ENCODE measurements around the gene SYT3.

SYT3 gene

DNA sequence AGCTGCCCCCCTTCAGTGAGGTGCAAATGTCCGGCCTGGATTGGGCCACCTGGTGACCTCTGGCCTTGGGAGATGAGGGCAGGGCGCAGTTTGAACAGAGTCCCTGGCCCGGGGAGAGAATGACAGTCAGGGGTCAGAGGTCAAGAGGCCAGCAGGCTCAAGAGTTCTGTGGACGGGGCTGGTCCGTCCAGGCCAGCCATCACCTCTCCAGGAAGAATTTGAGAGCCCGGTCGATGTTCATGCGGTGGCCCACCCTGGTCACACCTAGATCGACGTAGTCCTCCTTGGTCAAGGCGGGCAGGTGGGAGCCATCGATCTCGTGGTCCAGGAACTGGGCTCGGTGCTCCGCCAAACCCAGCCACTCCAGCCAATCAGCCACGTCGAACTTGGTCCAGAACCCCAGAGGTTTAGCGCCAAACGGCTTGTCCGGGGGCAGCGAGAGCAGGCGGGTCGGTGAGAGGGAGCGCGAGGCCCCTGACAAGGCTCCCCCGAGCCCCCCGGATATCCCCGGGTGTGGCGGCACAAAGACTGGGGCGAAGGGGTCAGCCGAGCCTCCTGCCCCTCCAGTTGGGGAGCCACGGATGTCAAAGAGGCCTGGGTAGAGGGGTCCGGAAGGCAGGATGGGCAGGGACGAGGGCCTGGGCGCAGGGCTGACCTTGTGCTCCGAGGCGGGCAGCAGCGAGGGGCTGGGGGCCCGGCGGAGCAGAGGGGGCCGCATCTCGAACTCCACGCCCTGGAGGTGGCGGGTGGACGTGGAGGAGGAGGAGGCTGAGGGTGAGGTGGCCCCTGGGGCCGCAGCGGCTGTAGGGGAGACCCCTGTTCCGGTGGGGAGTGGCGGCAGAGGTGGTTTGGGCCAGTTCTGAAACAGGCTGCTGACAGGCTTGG is 22.3 kb upstream of the SYT3 start:
- no peak for DNase-seq

- DNase-seq = no peak
Observed at GRCh38 chr19:50661023-50661422, 21.3 kb upstream of the SYT3 start.

GRCh38 chr19:50660088-50660366 is 20.3 kb upstream of the SYT3 start:
- DNase-seq = no peak

DNA sequence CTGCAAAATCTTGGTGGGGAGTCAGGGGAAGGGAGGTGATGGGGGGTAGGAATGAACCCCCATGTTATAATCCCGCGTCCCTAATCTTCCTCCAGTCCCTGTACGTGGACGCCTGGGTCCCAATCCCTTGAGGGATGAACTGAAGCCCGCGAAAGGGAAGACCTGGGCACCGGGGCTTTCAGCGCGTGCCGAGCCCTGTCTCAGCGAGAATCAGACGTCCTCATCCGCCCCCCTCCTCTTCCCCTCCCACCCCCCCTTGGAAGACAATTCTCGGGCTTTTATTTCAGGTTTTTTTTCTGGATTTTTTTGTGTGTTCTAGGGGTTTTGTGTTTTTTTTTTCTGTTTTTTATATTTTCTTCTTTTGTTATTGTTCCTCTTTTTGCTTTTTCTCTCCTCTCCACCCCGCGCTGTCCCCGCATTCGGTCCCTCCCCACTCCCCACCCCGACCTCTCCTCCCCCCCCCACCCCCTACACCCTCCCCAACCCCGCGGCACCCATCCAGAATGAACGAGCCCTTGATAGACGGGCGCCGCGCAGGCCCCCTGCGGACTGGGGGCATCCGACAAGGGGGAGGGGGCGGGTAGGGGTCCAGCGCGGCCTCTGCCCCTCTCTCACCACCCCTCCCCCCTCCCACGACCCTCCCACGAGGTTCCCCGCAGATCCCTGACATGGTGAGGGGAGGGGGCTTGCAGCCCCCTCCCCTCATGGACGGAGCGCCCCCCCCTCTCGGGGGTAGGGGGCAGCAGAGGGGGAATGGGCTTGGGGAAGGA is 19.8 kb upstream of the SYT3 start:
- DNase-seq = no peak

GRCh38 chr19:50658441-50659317 is 19.0 kb upstream of the SYT3 start:
- peak; percentile 59 for DNase-seq

DNA sequence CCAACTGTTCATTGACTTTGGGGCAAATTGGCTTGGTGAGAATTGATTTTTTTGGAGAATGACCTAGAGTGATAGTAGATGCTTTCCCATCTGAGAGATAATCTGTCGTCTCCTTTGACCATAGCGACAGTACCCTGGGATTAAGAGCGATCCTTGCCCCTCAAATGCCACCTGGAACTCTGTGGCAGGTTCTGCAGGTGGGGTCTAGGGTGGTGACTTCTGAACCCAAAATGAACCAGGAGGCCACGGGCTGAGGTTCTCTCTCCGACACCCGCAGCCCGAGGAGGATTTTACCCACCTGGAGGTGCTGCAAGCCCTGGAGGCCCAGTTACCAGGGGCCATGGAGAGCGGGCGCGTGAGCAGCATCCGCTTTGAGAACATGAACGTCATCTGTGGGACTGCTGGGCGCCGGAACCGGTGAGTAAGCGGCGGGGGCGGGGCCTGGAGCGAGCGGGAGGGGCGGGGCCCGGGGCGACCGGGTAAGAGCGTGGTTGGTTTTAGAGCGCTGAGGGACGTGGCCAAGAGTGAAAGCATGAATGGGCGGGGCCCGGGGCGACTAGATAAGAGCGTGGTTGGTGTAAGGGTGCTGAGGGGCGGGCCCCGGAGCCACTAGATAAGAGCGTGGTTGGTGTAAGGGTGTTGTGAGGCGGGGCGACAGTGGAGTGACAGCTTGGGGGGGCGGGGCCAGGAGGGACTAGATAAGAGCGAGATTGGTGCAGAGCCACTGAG is 18.2 kb upstream of the SYT3 start:
- DNase-seq = peak; percentile 98

DNA sequence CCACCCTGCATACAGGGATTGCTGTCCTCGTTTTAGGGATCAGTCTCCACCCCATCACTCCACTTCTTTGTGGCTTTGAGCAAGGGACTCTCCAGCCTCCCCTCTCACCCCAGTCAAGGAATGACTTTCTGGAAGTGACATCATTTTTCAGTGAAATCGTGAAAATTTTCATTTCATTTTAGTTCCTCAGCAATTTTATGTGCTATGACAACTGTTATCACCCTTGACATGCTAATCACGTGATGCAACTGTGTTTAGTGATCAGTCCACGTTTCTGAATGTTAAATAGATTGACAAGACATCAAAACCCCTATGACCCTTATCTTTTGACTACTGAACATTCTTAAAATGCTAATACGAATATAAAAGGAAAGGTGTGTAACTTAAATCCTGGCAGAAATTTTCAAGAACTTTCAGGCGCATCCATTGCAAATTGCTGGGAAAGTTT is 17.6 kb upstream of the SYT3 start:
- no peak for DNase-seq

GRCh38 chr19:50654882-50655281 is 15.2 kb upstream of the SYT3 start:
- no peak for DNase-seq

DNA sequence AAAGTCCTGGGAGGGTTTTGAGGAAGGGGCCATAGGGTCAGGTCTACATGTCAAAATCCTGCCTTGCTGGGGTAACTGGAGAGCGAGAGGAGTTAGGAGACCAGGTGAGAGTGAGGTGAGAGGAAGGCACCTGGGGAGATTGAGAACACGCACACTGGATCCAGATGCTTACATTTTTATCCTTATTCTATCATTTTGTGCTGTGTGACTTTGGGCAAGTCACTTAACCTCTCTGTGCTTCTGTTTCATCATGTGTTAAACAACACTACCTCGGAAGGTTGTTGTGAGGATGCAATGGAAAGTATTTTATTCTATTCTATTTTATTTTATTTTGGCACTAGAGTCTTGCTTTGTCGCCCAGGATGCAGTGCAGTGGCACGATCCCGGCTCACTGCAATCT is 13.0 kb upstream of the SYT3 start:
- DNase-seq = no peak

DNA sequence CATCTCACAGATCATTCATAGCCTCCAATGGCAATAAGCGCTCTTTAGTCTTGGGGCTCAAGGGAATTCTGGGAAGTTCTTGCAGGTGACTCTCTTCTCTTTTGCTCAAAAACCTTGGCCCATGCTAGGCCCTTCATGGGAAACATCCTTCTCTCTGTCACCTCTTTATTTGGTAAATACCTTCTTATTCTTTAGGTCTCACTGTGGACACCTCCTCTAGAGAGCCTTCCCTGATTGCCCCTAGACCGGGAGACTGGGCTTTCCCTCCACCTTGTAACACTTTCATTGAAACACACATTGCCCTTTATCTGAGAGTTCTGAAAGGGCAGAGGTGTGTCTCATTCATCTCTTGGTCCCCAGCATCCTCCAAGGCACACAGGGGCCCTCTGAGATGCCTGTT is 11.5 kb upstream of the SYT3 start:
- no peak for DNase-seq

- no peak for DNase-seq
Observed at GRCh38 chr19:50649433-50650391, 10.0 kb upstream of the SYT3 start, which contains the start of gene C19orf81. C19orf81 (plus strand) TSS chr19:50649445; CDS start chr19:50649445, 0 bp downstream.

DNA sequence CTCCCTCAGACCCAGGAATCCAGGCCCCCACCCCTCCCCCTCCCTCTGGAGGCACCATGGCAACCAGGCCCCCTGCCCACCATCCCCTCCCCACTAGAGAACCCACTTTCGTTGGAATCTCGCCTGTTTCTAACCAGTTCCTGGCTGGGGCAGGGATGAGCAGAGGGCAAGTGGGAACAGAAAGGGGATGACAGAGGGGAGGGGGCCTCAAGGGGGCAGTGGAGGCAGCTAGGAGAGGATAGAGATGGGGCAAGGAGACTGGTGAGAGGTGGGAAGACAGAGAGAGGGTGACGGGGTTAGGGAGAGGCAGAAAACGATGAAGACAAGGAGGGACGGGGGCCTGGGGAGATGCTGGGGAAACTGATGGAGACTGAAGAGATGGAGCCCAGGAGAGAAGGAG is 9.0 kb upstream of the SYT3 start:
- DNase-seq = no peak

- DNase-seq = no peak
Observed at GRCh38 chr19:50647879-50648615, 8.4 kb upstream of the SYT3 start.

DNA sequence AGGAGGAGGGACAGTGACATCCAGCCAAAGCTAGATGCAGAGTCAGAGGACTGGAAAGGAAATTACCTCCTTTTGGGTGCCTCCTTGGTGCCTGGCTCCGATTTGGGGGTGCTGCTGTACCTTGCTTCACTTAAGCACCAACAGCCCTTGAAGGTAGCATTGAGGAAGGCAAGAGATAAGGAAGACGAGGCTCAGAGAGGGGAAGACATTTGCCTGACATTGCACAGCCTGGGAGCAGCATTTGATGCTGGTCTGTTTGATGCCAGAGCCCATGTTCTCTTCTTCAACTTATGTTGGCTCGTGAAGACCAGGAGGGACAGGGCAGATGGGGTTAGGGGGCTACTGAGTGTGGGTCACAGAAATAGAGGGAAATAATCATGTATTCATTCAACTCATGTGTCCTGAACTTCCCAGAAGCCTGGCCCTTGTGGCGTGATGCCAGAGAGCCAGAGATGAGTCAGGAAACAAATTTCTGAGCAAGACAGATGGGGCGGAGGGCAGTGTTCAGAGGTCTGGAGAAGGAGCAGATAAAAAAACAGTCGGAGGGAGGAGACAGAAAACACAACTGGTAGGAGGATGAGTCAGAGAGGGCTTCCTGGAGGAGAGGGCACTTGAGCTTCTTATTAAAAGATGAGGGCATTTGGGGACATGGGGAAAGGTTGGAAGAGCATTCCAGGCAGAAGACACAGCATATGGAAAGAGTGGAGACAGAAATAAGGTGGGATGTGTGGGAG is 6.6 kb upstream of the SYT3 start:
- peak; percentile 47 for DNase-seq

DNA sequence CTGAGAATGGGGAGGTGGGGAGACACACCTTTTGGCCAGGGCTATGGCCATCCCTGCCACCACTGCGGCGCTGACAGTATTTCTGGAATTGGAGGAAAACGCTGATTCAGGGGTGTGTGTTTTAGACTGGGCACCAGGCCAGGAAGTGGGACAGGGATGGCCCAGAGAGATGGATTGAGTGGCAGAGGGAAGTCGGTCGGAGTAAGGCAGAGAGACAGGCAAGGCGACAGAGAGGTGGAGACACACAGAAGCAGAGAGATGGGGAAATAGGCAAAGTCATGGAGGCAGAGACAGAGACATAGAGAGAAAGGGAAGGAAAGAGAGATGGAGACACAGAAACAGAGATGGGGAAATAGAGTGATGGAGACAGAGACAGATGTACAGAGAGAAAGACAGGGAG is 5.4 kb upstream of the SYT3 start:
- no peak for DNase-seq

- no peak for DNase-seq
Observed at GRCh38 chr19:50644315-50644915, 4.7 kb upstream of the SYT3 start.

DNA sequence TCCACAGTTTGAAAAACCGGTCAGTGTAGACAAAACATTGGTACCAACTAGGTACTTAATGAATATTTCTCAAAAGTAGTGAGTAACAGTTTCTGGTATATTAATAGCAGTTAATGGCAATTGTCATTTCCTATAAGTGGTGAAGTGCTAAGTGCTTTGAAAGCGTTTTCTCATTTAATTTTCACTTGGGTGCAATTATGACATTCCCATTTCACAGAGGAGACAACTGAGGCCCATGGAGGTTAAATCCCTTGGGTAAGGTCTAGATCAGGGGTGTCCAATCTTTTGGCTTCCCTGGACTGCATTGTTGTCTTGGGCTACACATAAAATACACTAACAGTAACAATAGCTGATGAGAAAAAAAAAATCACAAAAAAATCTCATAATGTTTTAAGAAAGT is 687 bp upstream of the SYT3 start:
- no peak for DNase-seq

DNA sequence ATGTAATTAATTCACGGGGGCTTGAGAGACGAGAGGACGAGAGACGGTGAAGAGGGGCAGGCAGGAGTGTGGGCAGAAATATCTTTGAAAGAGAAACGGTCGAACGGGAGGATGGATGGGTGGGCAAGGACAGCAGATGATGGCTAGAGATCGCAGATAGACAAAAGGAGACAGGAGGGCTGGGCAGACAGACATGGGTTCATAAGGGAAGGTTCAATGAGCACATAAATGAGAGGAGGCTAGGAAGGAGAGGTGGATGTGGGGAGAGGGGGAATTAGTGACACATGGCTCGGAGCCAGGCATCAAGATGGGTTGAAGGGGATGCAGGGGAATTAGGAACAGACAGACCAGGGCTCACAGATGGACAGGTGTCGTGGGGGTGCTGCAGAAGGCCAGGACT is 1.1 kb downstream of the SYT3 start:
- no peak for DNase-seq

DNA sequence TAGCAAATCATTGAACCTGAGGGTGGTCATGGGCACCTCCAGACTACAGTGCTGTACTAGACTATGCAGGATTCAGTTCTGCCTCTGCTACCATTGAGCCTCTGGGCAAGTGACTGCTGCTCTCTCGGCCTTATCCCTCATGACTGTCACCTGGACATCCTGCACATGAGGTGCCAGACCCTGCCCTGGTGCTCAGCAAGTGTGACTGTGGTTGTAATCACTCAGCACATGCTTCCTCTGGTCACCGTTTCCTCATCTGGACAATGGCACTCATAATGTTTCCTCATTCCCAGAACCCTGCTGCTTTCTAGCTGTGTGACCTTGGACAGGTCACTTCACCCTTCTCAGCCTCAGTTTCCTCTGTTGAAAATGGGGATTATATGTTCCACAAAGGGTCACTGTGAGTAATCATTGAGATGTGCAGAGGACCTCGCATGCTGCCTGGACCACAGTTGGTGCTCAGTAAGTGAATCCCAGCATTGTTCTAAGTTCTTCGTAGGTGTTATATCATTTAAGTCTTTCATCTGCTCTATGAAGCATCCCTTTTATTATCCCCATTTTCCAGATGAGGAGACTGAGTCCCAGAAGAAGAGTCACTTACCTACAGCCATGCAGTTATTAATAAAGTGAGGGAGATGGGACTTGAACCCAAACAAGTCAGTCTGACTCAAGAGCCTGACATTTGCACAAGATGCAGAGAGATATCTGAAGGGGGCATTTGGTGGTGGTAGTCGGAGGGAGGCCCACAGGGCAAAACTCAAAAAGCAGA is 3.2 kb downstream of the SYT3 start:
- no peak for DNase-seq

All from fibroblast of upper back skin (primary cell).